Body of pancreas (tissue), 4 donors: ENCODE data around the gene MIGA2. TPM values are rescaled to one million over a fixed set of nuclear protein-coding genes. Genes with fewer than 3 reads are reported as not detected.

Experiments used
- ATAC-seq: fragments of 150-250 bp; one replicate; pipeline ENCODE4 v1.9.1; 2016
- DNase-seq, 4 donors: peaks; one replicate each; pipeline ENCODE4 v3.0.0-alpha.2; 2019
- H3K27ac ChIP-seq, 4 donors: fragments of 200-600 bp; sonication (generic); 1 replicate in 3 of 4; 2 replicates in 1 of 4; pipeline versions ENCODE4 v1.5.1 to v1.6.1; 2016 to 2019; ENCODE audit warnings: mild to moderate bottlenecking in 1 of 4, mixed read lengths in 1 of 4, moderate library complexity in 1 of 4
- H3K27me3 ChIP-seq, 2 donors: fragments of 200-600 bp; sonication (generic); one replicate each; pipeline ENCODE4 v1.6.0; 2016; ENCODE audit warnings: mild to moderate bottlenecking in 1 of 2
- H3K36me3 ChIP-seq, 2 donors: fragments of 200-600 bp; sonication (generic); replicated peaks in 1 of 2; 2 replicates each; pipeline ENCODE4 v1.5.1; 2016; ENCODE audit warnings: low read depth in 2 of 2; ENCODE audit not compliant: insufficient read depth in 1 of 2
- H3K4me1 ChIP-seq: fragments of 200-600 bp; sonication (generic); one replicate; pipeline ENCODE4 v1.6.0; 2016
- H3K4me3 ChIP-seq, 2 donors: fragments of 200-600 bp; sonication (generic); 1 replicate in 1 of 2; 2 replicates in 1 of 2; pipeline ENCODE4 v1.5.1; 2016 to 2019
- H3K9me3 ChIP-seq, 3 donors: fragments of 200-600 bp; sonication (generic); 1 replicate in 2 of 3; 2 replicates in 1 of 3; pipeline ENCODE4 v1.5.1; 2016
- CTCF ChIP-seq, 7 experiments: fragments of 450-650 bp in 4 of 7; fragments of 200-600 bp in 3 of 7; sonication (generic) in 3 of 7; IDR thresholded peaks; one replicate each; pipeline ENCODE4 v1.5.1; 2016 to 2019; ENCODE audit warnings: antibody characterized with exemption in 7 of 7
- POLR2A ChIP-seq, 3 donors: fragments of 450-650 bp; IDR thresholded peaks; one replicate each; pipeline ENCODE4 v1.6.1; 2016; ENCODE audit warnings: antibody characterized with exemption in 3 of 3, mild to moderate bottlenecking in 2 of 3
- WGBS, 2 donors: methylation state at CpG; one replicate each; pipeline ENCODE4 v1.1.5; 2017; 5-methylcytosine and 5-hydroxymethylcytosine counted together
- intact Hi-C: fragments of 100-400 bp; cut with DNase I; formaldehyde crosslinking; loops from one replicate; pipeline ENCODE4 v1.15.1; 2023
- total RNA-seq, 2 donors: library from RNA; depleted of rRNA; stranded (reverse); fragments of >200 nt; gene quantifications; one replicate each; pipeline ENCODE4 v1.1.0, GENCODE V29; 2016

MIGA2 gene
- total RNA-seq, 2 donors from 2014 or later: 11.9 to 36.6 TPM

- DNase-seq (no peak), ATAC-seq (no peak)
- Histone ChIP-seq H3K9me3 (no peaks in the 10 kb centered on the region), H3K27ac (peak overlapping the region; percentile 58 to 85 (median 76)), H3K4me1 (peaks cover 28% of the 10 kb centered on the region), H3K4me3 (peak overlapping the region; percentile 57 to 91), H3K36me3 (peaks cover 0 to 8% of the 10 kb centered on the region in 2 donors), H3K27me3 (no peaks in the 10 kb centered on the region)
- intact Hi-C loops: no loop called here
- 2% methylated on average over 30 of the region's 30 CpGs; no CpG with 5 or more reads in 1 of the 2 donors for WGBS, 2 donors
- TF ChIP-seq POLR2A (IDR thresholded peaks at IDR 0.05) (no peak), CTCF (IDR thresholded peaks at IDR 0.05) (no peak)
Observed at GRCh38 chr9:129081388-129081904, 45.0 kb downstream of the MIGA2 start.

GRCh38 chr9:129084087-129084486 lies 47.7 kb downstream of the MIGA2 start:
- intact Hi-C loops: no loop called here
- ATAC-seq (no peak), DNase-seq (peak in 3 of 4 donors; percentile 40 to 69 (median 53))
- Histone ChIP-seq H3K36me3 (peaks cover 0 to 8% of the 10 kb centered on the region in 2 donors), H3K27me3 (no peaks in the 10 kb centered on the region), H3K27ac (peak overlapping the region in 2 of 4 donors; percentile 12 to 25), H3K4me3 (no peak overlapping the region), H3K4me1 (peaks cover 28% of the 10 kb centered on the region), H3K9me3 (no peaks in the 10 kb centered on the region)
- TF ChIP-seq CTCF (IDR thresholded peaks at IDR 0.05): no peak
- TF ChIP-seq POLR2A (IDR thresholded peaks at IDR 0.05): no peak
- WGBS, 2 donors: 56% methylated on average over 7 of the region's 7 CpGs; no CpG with 5 or more reads in 1 of the 2 donors

GRCh38 chr9:129089246-129089645 lies 52.8 kb downstream of the MIGA2 start:
- intact Hi-C loops: no loop called here
- Histone ChIP-seq H3K4me3 (no peak overlapping the region), H3K27me3 (no peaks in the 10 kb centered on the region), H3K36me3 (peaks cover 0 to 8% of the 10 kb centered on the region in 2 donors), H3K9me3 (no peaks in the 10 kb centered on the region), H3K4me1 (peaks cover 17% of the 10 kb centered on the region), H3K27ac (no peak overlapping the region)
- TF ChIP-seq CTCF (IDR thresholded peaks at IDR 0.05): no peak
- TF ChIP-seq POLR2A (IDR thresholded peaks at IDR 0.05): no peak
- no peak for DNase-seq
- ATAC-seq: no peak
- 92 to 94% methylated on average over 11 to 15 of the region's 15 CpGs for WGBS, 2 donors

DNA sequence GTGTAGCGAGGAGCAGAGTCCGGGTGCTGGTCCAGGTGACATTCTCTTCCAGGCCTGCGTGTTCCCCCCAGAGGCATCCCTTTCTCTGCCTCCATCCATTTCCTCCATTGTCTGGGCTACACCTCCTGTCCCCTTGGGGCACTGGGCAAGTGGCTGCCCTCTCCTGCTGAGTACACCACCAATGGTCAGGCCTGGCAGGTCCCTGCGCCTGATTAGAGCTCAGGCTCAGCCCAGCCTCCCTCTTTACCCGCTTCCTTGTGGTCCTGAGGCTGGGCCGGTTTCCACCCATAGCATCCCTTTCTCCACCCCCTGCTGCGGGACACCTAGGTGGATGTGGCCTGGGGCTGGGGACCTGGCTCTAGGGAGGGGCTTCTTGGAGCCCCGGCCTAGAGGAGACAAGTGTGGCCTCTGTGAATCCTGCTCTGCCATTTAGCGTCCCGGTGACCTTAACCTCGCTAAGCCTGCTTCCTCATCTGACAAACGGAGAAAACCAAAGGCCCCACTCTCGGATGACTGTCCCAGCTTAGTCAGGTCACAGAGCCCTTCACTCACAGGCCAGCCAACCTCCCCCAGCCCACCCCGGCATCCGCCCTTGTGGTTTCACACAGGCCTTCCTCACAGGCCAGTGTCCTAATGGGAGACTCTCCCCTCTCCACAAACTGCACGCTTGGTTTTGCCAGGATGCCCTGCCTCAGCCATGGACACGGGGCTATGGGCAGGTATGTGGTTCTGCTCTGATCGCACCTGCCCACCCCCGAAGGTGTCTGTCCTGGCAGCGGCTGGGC lies 57.4 kb downstream of the MIGA2 start:
- no peaks in the 10 kb centered on the region for H3K9me3 ChIP-seq
- intact Hi-C loops: no loop called here
- H3K4me3 ChIP-seq: no peak overlapping the region
- TF ChIP-seq CTCF (IDR thresholded peaks at IDR 0.05): no peak
- peak overlapping the region; percentile 55 to 77 (median 66) for H3K27ac ChIP-seq
- no peak for DNase-seq
- peaks cover 0 to 2% of the 10 kb centered on the region in 2 donors for H3K36me3 ChIP-seq
- ATAC-seq: no peak
- WGBS, 2 donors: 72 to 86% methylated on average over 17 to 19 of the region's 20 CpGs
- H3K4me1 ChIP-seq: peaks cover 37% of the 10 kb centered on the region
- H3K27me3 ChIP-seq: no peaks in the 10 kb centered on the region
